Inferior parietal cortex (tissue), 1 donor: ENCODE measurements around the gene HHAT.

ENCODE experiments used
- DNase-seq: peaks from one replicate; pipeline ENCODE4 v3.0.0-alpha.2; 2016; ENCODE audit errors: extremely low spot score

Gene HHAT

DNA sequence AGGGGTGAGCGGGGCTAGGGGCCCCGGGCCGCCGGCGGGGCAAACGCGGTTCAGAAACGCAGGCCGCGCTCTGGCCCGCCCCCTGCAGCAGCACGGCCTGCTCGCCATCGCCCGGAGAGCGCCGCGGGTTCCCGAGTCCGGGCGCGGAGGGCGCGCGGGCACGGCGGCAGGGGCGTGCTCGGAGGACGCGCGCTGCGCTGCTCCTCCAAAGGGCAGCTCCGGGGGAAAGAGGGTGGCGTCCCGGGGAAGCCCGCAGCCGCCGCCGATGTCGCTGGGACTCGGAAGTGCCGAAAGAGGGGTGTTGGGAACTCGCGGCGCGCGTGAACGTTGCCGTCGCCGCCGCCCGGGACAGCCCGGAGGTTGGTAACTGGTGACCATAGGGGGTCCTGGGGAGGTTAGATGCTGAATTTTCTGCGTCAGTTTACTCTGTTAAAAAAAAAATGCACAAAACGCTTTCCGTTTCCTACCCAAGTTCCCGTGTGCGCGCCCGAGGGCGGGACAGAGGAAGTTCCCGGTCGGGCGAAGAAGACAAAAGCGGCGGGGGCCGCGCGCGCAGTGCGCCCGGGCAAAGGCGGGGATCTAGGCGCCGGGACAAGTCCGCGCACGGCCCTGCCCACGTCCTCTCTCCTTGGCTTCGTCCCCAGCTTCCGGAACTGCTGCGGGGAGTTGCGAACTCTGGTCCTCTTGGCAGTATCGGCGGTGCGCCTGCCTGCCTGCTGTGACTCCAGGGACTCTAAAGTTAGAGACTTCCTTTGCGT is at the start of gene HHAT:
Gene HHAT (plus strand): TSS at position 157 of the 758 bp plus-strand sequence. CDS start 20,074 bp downstream, outside the sequence.
- peak; percentile 69 for DNase-seq

DNA sequence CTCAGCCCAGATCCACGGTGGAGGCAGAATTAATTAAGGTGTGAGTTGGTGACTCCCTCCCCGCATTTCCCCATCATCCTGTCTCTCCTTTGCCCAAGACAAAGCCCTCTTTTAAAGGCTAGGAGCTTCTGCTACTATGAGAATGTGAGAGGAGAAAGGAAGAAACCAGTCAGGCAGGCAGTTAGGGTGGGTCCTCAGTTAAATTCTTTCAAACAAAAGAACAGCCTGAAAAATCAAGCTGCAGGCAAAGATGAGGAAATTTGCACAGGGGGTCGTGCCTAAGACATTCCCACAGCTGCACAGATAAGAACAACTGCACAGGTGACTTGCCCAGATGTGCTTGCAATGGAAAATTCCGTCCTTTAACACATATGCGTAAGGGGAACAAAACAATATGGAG is 48.5 kb upstream of the HHAT start:
- no peak for DNase-seq

DNA sequence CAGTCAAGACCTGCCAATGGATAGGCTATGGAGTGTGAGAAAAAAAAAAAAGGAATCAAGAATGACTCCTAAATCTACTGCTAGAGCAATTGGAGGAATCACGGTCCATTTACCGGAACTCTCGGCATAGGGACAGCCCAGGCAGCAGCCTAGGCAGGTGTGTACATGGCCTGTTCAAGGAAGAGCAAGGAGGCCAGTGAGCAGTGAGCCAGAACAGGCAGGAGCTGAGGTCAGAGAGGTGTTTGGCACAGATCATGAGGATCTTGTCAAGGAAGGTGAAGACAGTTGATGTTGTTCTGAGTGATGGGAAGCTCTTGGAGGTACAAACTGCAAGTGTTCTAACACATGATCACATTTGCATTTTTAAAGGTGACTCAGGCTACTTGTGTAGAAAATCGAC is 40.6 kb upstream of the HHAT start:
- DNase-seq = no peak

DNA sequence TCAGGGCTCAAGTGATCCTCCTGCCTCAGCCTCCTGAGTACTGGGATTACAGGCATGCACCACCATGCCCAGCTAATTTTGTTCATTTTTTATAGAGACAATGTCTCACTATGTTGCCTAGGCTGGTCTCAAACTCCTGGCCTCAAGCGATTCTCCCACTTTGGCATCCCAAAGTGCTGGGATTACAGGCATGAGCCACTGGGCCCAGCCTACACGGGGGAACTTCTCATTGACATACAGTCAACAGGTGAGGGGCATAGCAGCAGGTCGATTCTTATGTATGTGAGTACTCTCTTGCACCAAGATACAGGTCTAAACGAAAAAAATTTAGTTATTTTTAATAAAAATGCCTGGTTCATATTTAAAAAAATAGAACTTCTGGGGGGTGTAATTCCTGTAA is 39.5 kb upstream of the HHAT start:
- no peak for DNase-seq

DNA sequence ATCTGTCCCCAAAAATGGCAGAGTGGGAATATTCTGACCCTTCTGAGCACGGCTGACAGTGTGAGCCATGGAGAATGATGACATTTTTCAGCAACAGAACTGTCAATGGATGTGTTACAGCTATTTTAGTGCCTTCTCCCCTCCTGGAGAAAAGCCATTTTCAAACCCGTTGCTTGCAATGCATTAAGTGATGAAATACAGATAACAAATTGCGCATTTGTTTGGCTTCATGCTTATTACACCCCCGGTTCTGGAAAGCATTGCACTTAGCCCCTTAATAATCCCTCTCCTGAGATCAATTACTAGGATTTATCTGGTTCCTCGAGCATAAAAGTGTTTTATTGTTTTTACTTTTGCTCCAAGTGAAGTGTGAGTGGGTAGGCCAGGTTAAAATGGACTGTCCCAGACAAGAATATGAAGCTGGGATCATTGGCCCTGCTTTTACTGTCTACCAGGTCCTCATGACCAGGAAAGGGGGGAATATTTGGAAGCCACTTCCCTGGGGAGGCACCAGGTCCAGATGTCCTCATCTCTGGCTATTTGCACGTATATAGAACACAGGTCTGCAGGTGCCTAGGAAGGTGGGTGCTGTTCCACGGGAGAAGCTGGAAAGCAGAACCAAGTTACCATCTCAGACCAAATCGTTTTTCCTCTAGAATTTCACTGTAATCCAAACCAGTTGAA is 37.5 kb upstream of the HHAT start:
- DNase-seq = no peak

DNA sequence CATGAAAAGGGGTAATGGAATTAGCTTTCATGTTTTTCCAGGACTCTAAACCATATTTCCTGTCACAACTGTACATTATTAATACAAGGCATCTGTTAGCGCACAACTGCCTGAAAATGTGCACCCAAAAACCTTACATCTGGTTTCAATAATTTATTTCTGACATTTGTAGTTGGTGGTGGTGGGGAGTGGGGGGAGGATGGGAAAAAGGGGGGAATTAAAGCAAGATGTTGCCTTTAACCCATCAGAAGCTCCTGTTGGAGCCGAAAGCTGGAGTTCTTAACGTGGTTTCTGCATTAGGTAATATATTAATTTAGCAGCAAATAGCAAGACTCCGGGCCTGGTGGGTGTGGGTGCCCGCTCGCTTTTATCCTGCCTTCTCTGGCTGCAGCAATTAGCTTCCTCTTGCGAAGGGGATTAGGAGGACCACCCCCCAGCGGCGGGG is 36.9 kb upstream of the HHAT start:
- DNase-seq = no peak

DNA sequence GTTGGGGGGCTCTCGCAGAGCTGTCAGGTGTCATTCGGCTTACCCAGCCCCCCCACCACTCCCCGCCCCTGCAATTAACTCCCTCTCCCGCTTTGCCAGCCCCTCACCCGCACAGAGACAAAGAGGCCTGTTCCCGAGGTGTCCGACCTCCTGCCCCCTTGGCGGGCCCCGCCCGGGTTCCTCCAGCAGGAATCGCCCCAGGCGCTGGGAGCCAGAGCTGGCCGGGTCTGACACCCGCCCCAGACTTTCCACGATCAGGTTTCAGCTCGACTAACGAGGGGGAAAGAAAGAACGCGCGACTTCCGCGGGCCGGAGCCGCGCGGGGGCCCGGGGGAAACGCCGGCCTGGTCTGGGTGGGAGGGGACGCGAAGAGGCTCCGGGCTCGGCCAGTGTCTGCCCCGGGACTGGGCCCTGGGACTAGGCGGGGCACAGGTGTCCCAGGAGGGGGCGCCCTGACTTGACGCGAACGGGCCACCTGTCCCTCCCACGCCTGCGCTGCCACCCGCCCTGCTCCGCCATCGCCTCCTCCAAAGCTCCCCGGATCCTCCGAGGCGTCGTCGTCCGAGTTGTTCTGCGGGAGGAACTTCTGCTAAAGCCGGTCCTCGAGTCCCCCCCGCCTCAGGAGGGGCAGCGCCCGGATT is 36.4 kb upstream of the HHAT start:
- no peak for DNase-seq

DNA sequence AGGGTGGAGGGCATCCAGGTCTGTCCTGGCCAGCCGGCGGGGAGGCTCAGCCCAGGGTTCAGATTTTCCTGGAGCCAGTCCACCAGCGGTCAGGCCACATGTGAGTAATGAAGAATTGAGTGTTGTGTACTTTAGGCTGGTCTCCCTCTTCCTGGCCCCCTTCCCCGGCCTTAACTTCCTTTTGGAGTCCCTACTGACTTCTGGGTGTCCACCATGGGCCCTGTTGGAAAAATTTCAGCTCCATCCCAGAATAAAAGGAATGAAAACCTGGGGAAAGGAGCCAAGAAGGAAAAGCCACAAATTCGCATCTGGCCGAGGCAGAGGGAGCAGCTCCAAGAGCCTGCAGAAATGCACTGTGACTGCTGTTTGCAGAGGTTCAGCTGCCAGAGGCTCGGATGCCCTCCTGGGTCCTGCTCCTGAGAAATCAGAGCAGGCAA is 35.5 kb upstream of the HHAT start:
- DNase-seq = no peak

DNA sequence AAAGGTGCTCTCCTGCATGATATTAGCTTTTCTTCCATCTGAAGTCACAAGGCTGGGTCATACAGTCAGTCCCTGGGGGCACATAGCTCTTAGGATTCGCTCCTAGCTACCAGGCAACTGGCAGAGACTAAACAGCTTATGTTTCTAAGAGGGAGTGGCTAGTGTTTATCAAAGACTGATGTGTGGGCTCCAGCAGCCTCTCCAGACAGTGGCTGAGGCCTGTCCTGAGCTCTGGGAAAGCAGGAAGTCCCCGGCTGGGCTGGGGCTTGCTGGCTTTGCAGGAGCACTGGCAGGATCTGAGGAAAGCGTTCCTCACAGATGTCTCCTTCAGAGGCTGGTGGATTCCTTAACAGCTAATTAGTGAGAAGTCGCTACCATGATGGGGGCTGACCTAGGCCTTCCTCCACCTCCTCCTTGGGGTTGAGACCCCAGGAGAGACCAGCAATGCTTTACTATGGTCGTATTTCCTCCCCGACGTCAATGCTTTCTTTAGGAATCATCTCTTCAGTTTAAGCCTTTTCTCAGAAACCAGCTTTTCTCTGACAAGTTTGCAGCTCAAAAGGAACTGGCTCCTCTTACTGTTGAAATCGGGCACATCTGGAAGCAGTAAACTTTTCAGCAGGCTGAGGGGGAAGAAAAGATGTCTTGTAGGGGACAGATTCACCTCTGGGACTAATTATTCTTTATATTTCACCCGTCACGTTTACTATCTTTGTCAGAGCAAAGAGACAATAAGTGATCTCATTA is 33.5 kb upstream of the HHAT start:
- no peak for DNase-seq

DNA sequence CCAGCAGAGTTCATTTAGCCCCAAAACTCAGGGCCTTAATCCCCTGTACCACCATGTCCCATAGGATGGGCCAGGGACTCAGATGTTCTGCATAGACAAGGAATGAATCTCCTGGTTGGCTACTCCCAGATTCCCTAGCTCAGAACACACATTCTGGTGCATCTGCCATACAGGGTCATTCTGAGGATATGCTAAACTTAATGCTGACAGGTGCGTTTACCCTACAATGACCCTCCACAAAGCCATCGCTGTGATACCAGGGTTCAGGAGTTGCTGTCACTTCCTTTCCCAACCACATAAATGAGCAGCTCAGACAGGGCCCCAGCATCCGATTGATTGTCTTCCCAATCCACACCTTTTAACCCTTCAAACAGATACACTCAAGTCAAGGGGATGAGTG is 32.0 kb upstream of the HHAT start:
- DNase-seq = no peak

DNA sequence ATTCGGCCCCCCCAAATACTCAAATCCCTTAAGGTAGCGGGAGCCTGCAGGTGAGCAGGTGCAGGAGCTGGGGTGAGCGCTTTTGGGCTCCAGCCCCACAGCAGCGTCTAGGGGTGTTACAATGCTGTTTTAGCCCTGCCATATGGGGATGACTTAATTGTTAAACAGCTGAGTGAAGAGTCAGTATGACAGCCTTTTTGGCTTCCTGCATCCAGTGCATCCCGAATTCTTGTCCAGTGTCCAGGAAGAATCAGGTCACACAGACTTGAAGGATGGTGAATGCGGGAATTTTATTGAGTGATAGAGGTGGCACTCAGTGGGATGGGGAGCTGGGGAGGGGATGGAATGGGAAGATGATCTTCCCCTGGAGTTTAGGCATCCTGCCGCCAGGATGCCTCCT is 30.4 kb upstream of the HHAT start:
- no peak for DNase-seq

DNA sequence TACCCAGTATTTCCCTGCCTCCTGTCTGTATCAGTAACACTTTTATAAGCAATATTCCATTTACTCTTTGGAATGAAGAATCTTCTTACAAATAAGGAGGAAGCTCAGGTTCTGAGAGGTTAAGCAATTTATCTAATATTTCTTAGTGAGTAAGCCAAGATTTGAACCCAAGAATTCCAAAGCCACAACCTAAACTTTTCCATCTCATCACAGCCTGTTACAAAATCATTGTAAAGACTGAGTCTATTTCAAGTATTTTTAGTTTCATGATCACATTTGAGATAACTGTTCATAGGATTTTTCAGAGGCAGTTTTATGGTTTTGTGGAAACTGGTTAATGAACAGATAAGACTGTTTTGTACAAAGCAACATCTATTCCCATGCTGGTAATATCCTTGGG is 29.8 kb upstream of the HHAT start:
- DNase-seq = no peak

DNA sequence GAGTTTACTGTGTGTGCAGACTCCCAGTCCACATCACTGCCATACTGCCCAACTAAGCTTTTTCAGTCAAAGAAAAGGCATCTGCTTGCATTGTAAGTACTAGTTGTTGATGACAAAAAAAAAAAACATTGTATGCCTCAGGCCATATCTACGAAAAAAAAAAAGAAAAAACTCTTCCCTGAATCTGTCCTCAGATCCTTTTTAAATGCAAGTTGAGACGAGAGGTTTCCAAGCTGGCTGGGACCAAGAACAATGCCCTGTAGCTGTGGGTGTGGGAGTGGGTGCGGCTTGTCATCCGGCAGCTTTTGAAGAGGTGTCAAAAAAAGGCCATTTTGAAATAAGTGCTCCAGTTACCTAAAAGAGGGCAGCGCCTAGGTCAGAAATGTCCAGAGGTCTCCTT is 29.2 kb upstream of the HHAT start:
- DNase-seq = no peak

DNA sequence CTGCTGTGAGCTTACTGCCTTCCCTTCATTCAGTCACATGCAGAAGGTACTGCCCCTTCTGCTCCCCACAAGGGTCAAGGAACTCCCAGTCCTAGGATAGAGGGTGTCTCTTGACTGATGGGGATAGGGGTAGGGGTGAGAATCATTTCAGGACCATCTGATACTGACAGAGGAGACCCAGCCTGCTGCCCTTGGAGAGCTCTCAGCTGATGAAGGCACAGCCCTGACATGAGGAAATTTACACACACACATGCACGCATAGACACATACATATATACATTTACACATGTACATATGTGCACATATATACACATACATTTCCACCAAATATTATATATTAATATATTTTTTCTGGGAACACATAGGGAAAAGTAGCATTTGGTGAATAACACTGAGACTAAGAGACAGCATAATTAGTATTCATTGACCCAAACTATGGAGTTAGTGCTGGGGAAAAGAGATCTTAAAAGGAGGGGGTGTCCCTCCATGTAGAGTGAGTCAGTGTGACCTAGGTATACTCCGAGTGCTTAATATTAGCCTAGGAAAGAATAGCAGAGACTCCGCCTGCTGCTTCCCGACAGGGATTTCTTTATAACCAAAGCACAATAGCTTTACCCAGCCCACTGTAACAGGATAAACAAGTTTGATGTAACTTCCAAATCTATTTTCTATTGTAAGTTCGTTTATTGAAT is 27.6 kb upstream of the HHAT start:
- DNase-seq = no peak

DNA sequence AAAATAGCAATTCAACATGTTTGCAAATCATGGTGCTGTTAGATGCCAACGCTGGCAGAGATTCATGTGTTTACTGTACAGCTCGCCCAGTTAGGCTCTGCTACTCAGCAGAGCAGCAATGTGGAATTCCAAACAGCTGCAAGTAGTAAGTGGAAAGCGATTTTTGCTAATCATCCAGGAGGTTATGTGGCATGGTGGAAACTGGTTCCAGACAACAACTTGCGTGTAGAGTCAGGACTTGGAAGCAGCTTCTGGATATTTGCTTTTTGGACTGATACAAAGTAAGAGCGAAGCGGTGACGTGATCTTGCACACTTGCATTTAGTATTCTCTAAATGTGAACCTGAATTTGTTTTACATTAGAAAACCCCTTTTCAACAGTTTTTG is 27.1 kb upstream of the HHAT start:
- no peak for DNase-seq

DNA sequence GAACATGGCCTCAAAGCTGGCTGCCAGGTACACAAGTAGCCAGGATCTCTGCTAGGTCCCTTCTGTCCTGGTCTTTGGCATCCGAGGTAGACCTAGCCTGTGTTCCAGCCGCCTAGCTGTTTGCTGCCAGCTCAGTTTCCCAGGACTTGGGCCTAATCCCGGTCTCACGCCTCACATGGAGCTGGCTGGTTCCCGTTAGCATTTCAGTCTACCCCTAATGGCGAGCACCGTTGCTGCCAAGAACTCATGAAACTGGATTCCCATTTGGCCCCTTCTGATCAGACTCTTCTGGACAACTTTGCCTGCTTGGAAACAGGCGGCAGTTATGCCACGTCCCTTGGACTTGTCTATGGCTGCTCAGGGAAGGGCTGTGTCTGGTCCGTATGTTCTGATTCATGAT is 26.2 kb upstream of the HHAT start:
- DNase-seq = no peak

DNA sequence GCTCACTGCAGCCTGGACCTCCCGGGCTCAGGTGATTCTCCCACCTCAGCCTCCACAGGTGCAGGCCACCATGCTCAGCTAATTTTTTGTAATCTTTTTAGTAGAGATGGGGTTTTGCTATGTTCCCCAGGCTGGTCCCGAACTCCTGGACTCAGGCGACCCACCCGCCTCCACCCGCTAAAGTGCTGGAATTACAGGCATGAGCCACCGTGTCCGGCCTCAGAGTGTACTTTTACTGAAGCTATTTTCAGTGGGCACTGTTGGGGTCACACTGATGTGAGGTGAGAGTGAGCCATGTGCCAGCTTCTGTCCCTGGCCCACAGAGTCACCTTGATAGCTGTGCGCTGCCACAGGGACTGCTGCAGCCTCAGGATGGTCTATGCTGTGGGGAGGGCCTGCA is 25.3 kb upstream of the HHAT start:
- DNase-seq = no peak

DNA sequence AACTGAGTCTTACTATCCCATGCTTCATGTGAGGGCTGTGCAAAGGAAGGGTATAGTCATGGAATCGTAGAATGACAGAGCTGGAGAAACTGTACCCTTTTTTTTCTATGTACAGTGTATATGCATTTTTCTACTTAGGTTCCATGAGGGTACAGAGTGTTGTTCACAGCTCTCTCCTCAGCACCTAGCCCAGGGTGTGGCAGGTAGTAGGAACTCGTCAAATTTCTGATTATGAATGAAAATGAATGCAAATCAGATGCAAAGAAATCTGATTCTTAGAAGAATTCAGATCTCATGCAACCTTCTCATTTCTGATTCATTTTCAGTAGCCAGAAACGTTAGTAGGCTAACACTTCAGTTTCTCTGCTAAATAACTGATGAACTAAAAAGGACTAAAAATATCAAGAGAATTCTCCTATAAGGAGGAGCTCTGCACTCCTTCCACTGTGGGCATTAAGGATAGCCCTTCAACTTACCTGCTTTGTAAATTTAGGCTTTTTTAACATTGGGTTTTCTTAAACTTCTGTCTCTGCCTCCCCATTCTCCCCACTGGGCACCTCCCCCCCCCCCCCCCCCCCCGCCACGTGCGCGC is 18.0 kb upstream of the HHAT start:
- DNase-seq = no peak

DNA sequence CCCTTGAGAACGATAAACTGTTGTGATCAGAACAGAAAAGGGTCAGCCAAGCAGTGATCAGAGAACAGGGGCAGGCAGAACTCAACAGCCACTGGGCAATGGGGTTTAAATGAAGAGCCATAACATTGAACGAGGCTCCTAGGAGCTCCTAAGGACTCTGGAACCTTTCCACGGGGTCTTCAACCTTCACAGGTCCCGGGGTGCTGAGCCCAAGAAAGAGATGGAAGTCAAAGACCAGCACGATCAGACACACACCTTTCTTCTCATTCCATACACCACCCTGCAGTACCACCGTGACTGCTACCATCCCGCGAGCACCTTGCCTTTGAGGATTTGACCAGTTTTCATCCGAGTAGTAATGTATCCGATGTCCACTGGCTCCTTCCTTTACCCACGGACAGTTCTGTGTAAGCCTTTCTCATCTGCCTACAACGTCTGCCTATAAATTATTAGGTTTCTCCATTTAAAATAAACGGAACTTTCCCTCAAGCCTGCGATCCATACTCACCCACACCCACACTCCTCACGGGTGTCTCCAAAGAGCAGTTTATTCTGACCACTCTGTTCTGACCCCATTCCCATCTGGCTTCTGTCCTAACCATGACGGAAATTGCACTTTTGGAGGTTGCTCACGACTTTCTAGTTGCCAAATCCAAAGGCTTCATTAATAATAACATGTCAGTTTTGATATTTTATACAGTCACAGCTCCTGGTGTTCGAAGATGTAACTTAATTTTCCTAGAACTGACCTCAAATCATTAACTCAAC is 16.8 kb upstream of the HHAT start:
- DNase-seq = no peak

DNA sequence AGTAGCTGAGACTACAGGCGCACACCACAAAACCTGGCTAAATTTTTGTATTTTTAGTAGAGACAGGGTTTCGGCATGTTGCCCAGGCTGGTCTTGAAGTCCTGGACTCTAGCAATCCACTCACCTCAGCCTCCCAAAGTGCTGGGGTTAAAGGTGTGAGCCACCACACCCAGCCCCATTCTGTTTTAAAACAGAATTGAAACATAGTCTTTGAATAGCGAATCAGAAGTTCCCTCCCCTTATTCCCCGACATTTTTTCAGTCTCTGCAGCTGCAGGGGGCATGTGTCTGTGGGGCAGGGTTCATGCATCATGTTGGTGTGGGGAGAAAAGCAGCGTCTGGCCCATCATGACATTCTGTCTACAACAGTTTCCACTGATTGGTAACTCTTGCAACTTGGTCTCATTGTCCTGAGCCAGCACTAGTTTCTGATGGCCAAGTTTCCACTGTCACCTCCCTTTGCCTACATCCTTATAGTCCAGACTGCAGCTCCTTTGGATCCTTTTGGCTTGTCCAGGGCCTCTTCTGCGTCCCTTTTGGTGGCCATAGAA is 15.6 kb upstream of the HHAT start:
- DNase-seq = no peak
